ENCODE results near the gene SMAGP. TPM values are rescaled to one million over a fixed set of nuclear protein-coding genes. Genes with fewer than 3 reads are reported as not detected.
"Not testable (repeated sequence)": the region's sequence is repeated elsewhere in the genome, so short reads cannot be mapped to it uniquely, and the experiment has no call there.

The SMAGP gene
- total and polyA plus RNA-seq, 8 donors, result 18.8 to 35.6 (median 23.9) TPM

GRCh38 chr12:51307655-51308593 is 37.7 kb upstream of the SMAGP start:
- intact Hi-C loops (cut with DNase I), result no loop called here
- no peaks in the 10 kb centered on the region for H3K9me3 ChIP-seq
- no peaks in the 10 kb centered on the region for H3K27me3 ChIP-seq
- peak overlapping the region; percentile 49 to 64 for H3K27ac ChIP-seq
- peak; percentile 98 for ATAC-seq
- no peak for TF ChIP-seq CTCF (IDR thresholded peaks at IDR 0.05)
- H3K4me3 ChIP-seq, result no peak overlapping the region
- H3K36me3 ChIP-seq, result peaks cover 0 to 72% of the 10 kb centered on the region in 2 donors
- DNase-seq, result no peak
- H3K4me1 ChIP-seq, result peaks cover 0 to 22% of the 10 kb centered on the region in 2 donors

- H3K36me3 ChIP-seq, result peaks cover 0 to 77% of the 10 kb centered on the region in 2 donors
- H3K27ac ChIP-seq, result no peak overlapping the region
- H3K4me1 ChIP-seq, result peaks cover 0 to 22% of the 10 kb centered on the region in 2 donors
- H3K27me3 ChIP-seq, result no peaks in the 10 kb centered on the region
- H3K4me3 ChIP-seq, result no peak overlapping the region
- DNase-seq, result no peak
- H3K9me3 ChIP-seq, result no peaks in the 10 kb centered on the region
- TF ChIP-seq CTCF (IDR thresholded peaks at IDR 0.05), result no peak
- no peak for ATAC-seq
- intact Hi-C loops (cut with DNase I), result no loop called here
Measured at GRCh38 chr12:51306507-51306906, 36.3 kb upstream of the SMAGP start.

- H3K27ac ChIP-seq; H3K27me3 ChIP-seq; ATAC-seq; H3K4me3 ChIP-seq; intact Hi-C loops (cut with DNase I); H3K4me1 ChIP-seq; H3K9me3 ChIP-seq; DNase-seq: not testable (repeated sequence)
- H3K36me3 ChIP-seq, result peaks cover 0 to 93% of the 10 kb centered on the region in 2 donors
Measured at GRCh38 chr12:51300768-51301167, 30.6 kb upstream of the SMAGP start.

- no peak overlapping the region for H3K27ac ChIP-seq
- TF ChIP-seq CTCF (IDR thresholded peaks at IDR 0.05), result no peak
Measured at GRCh38 chr12:51295651-51296050, 25.4 kb upstream of the SMAGP start.

GRCh38 chr12:51294097-51294496 is 23.9 kb upstream of the SMAGP start:
- H3K4me3 ChIP-seq; ATAC-seq; DNase-seq; H3K9me3 ChIP-seq; intact Hi-C loops (cut with DNase I); H3K27me3 ChIP-seq; H3K27ac ChIP-seq: not testable (repeated sequence)
- Histone ChIP-seq H3K36me3 (peaks cover 0 to 74% of the 10 kb centered on the region in 2 donors), H3K4me1 (peaks cover 0 to 10% of the 10 kb centered on the region in 2 donors)

More at GRCh38 chr12:51295651-51296050, 25.4 kb upstream of the SMAGP start:
- Histone ChIP-seq H3K4me1 (peaks cover 0 to 10% of the 10 kb centered on the region in 2 donors), H3K9me3 (no peaks in the 10 kb centered on the region), H3K4me3 (no peak overlapping the region), H3K36me3 (peaks cover 0 to 74% of the 10 kb centered on the region in 2 donors), H3K27me3 (no peaks in the 10 kb centered on the region)
- ATAC-seq, result no peak
- intact Hi-C loops (cut with DNase I), result no loop called here
- DNase-seq, result no peak

- peaks cover 0 to 74% of the 10 kb centered on the region in 2 donors for H3K36me3 ChIP-seq
- intact Hi-C loops (cut with DNase I), result no loop called here
- H3K4me3 ChIP-seq, result no peak overlapping the region
- H3K27ac ChIP-seq, result no peak overlapping the region
- ATAC-seq (no peak), DNase-seq (no peak)
- H3K27me3 ChIP-seq, result no peaks in the 10 kb centered on the region
- H3K9me3 ChIP-seq, result no peaks in the 10 kb centered on the region
- no peak for TF ChIP-seq CTCF (IDR thresholded peaks at IDR 0.05)
- peaks cover 0 to 10% of the 10 kb centered on the region in 2 donors for H3K4me1 ChIP-seq
Measured at GRCh38 chr12:51293696-51294095, 23.5 kb upstream of the SMAGP start.

- Histone ChIP-seq H3K36me3 (peaks cover 0 to 72% of the 10 kb centered on the region in 2 donors), H3K27ac (peak overlapping the region in 1 of 2 donors; percentile 71), H3K4me1 (peaks cover 0 to 10% of the 10 kb centered on the region in 2 donors)
- ATAC-seq (peak; percentile 81), DNase-seq (peak in 2 of 4 donors; percentile 73 to 95)
- H3K9me3 ChIP-seq; H3K27me3 ChIP-seq; intact Hi-C loops (cut with DNase I); H3K4me3 ChIP-seq: not testable (repeated sequence)
Measured at GRCh38 chr12:51291603-51292513, 21.6 kb upstream of the SMAGP start.

All from left lung (tissue), 10 donors.